GM19455 (cell line): ENCODE results near the gene SESN2.
"Not testable (repeated sequence)": the region's sequence is repeated elsewhere in the genome, so short reads cannot be mapped to it uniquely, and the experiment has no call there.

Experiments
- ATAC-seq: cut with Tn5 transposase; IDR thresholded peaks from one replicate; pipeline ENCODE4 v1.9.1; 2021; ENCODE audit not compliant: unreplicated experiment

Gene SESN2

DNA sequence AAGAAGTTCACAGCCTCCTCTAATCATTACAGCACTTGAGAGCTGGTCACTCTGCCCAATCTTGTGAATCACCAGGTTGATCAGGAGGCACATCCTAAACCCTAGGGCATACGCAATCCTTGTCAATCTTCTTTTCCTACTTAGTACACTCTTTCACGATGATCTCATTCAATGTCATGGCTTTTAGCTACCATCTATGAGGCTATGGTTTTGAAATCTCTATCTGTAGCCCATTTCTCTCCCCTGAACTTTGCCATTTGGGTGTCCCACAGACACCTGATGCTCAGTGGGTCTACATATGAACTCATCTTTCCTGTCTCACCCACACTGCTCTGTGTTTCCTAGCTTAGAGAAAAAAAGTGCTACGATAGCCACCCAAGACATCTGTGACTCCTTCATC lies 67.7 kb downstream of the SESN2 start:
- ATAC-seq = no peak

DNA sequence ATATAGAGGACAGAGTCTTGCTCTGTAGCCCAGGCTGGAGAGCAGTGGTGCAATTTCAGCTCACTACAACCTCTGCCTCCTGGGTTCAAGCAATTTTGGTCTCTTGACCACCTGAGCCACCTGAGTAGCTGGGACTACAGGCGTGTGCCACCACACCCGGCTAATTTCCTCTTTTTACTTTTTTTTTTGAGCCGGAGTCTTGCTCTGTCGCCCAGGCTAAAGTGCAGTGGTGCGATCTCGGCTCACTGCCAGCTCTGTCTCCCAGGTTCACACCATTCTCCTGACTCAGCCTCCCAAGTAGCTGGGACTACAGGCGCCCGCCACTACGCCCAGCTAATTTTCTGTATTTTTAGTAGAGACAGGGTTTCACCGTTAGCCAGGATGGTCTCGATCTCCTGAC lies 68.1 kb downstream of the SESN2 start:
- ATAC-seq = not testable (repeated sequence)

DNA sequence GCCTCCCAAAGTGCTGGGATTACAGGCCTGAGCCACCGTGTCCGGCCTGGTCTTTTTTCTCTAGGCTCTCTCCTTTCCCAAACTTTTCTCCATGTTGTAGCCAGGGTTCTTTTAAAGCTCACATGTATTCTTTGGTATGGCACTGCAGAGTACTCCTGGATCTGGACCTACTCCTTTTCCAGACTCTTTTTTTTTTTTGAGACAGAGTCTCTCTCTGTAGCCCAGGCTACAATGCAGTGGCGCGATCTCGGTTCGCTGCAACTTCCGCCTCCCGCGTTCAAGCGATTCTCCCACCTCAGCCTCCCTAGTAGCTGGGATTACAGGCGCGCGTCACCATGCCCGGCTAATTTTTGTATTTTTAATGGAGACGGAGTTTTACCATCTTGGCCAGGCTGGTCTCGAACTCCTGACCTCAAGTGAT lies 68.9 kb downstream of the SESN2 start:
- ATAC-seq = no peak

DNA sequence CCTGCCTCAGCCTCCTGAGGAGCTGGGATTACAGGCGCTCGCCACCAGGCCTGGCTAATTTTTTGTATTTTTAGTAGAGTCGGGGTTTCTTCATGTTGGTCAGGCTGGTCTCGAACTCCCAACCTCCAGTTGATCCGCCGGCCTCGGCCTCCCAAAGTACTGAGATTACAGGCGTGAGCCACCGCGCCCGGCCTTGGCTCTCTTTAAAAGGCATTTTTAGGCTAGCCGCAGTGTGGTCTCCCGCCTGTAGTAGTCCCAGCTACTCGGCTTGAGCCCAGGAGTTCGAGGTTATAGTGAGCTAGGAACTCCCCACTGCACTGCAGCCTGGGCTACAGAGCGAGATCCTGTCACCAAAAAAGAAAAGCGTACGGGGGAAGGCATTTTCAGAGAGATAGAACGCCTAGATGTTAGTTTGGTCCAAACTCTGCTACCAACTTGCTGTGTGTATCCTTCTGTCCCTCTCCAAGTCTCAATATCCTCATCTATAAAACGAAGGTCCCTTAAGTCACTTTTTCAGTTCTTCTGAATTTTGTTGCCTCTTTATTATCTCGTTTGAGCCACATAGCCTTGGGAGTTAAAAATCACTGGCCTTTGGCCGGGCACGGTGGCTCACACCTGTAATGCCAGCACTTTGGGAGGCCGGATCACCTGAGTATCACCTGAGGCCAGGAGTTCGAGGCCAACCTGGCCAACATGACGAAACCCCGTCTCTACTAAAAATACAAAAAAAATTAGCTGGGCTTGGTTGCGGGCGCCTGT lies 70.3 kb downstream of the SESN2 start:
- ATAC-seq = no peak
